HepG2 (cell line): ENCODE data around the gene NOXO1.

Experiments used
- BRCA1 ChIP-seq: sonication (generic); formaldehyde crosslinking; IDR thresholded peaks from 2 replicates; pipeline ENCODE4 v1.4.0; 2020; ENCODE audit warnings: missing genetic modification reagents
- MAZ ChIP-seq, 2 experiments: sonication (generic) in 1 of 2; formaldehyde crosslinking in 1 of 2; IDR thresholded peaks; 2 replicates each; pipeline versions ENCODE4 v1.5.0 to v1.6.1; 2012 to 2020; ENCODE audit warnings: low read depth in 2 of 2, mild to moderate bottlenecking in 2 of 2, borderline replicate concordance in 1 of 2, improper control_type of control experiment in 1 of 2, low read length in 1 of 2, missing genetic modification reagents in 1 of 2, moderate library complexity in 1 of 2
- MTA3 ChIP-seq: sonication (generic); formaldehyde crosslinking; IDR thresholded peaks from 2 replicates; pipeline ENCODE4 v1.4.0; 2020; ENCODE audit warnings: missing genetic modification reagents
- NCOA1 ChIP-seq: sonication (generic); formaldehyde crosslinking; IDR thresholded peaks from 2 replicates; pipeline ENCODE4 v1.9.0; 2021; ENCODE audit warnings: missing genetic modification reagents
- ZNF598 ChIP-seq: sonication (generic); formaldehyde crosslinking; IDR thresholded peaks from 2 replicates; pipeline ENCODE4 v1.5.1; 2020; ENCODE audit warnings: mild to moderate bottlenecking, missing genetic modification reagents, borderline replicate concordance
- TF ChIP-seq, protein P1 (sequence below): sonication (generic); formaldehyde crosslinking; IDR thresholded peaks from 2 replicates; pipeline ENCODE4 v1.5.0; 2020; ENCODE audit warnings: mild to moderate bottlenecking, missing genetic modification reagents, moderate library complexity

DNA sequence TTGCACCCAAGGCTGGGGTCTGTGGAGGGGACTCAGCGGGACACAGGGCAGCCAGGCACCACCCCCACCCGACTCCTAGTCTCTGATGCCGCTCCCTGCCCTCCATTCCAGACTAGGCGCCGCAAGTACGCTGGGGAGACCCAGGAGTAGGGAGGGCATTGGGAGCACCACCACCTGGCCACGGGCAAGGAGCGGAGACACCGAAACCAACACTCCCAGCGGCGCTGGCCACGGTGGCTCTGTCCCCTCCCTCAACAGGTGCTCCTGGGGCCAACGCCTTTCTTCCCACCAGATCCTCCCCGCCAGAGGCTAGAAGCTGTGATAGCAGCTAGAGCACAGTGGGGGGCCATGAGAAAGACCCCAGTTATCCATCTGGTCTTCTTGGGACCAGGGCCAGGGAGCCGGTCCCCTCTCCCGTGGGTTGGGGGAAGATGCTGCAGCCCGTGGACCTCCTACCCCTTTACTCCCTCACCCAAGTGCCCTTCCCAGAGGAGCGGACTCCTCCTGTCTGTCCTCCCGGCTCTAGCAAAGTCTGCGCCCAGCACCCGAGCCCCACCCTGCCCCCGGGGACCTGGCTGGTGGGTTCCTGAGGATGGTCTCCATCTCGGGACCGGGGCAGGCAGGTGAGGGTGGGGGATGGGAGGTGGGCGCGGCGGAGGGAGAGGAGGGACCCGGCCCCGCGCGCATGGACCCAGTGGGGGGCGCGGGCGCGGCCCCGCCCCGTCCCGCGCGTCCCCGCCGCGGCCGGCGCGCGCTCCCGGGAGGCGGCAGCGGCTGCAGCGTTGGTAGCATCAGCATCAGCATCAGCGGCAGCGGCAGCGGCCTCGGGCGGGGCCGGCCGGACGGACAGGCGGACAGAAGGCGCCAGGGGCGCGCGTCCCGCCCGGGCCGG, 8.2 kb upstream of the NOXO1 start, which contains the start of gene SYNGR3:
- TF ChIP-seq NCOA1 (no peak), ZNF598 (no peak), MAZ (IDR thresholded peaks at IDR 0.05; ENCODE audit: borderline replicate concordance, low read depth, low read length) (no peak), MAZ (CRISPR knock-in tag; IDR thresholded peaks at IDR 0.05; ENCODE audit: low read depth) (no peak), BRCA1 (CRISPR knock-in tag) (no peak), MTA3 (CRISPR knock-in tag) (no peak)
- TF ChIP-seq, protein P1, sequence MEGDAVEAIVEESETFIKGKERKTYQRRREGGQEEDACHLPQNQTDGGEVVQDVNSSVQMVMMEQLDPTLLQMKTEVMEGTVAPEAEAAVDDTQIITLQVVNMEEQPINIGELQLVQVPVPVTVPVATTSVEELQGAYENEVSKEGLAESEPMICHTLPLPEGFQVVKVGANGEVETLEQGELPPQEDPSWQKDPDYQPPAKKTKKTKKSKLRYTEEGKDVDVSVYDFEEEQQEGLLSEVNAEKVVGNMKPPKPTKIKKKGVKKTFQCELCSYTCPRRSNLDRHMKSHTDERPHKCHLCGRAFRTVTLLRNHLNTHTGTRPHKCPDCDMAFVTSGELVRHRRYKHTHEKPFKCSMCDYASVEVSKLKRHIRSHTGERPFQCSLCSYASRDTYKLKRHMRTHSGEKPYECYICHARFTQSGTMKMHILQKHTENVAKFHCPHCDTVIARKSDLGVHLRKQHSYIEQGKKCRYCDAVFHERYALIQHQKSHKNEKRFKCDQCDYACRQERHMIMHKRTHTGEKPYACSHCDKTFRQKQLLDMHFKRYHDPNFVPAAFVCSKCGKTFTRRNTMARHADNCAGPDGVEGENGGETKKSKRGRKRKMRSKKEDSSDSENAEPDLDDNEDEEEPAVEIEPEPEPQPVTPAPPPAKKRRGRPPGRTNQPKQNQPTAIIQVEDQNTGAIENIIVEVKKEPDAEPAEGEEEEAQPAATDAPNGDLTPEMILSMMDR (CRISPR knock-in tag): no peak
